PC-3 (cell line): ENCODE measurements around the gene FAM174B. TPM values are rescaled to one million over a fixed set of nuclear protein-coding genes. Genes with fewer than 3 reads are reported as not detected.

Experiments
- ATAC-seq: fragments of 200-7000 bp; cut with Tn5 transposase; 2 replicates; pipeline ENCODE4 v1.9.1; 2020; ENCODE audit warnings: mild to moderate bottlenecking, moderate library complexity
- BruUV-seq: library from RNA; stranded (reverse); fragments of 400-500 nt; replicated peaks from 2 replicates; lab custom pipeline; 2021; lab: Mats Ljungman, UMichigan
- CTCF ChIA-PET: fragments of 300-600 bp; sonication (Branson Sonifier 250); formaldehyde crosslinking; loops from one replicate; lab custom pipeline; 2022; ENCODE audit warnings: antibody characterized with exemption; lab: Charles Lee
- POLR2A ChIA-PET: fragments of 300-600 bp; sonication (Branson Sonifier 250); formaldehyde crosslinking; loops from one replicate; lab custom pipeline; 2022; ENCODE audit warnings: antibody characterized with exemption; ENCODE audit not compliant: unreplicated experiment; lab: Charles Lee
- DNase-seq: peaks from one replicate; pipeline ENCODE4 v3.0.0-alpha.2; 2015
- H2AFZ ChIP-seq: fragments of 300-600 bp; sonication (generic); 2 replicates; pipeline ENCODE4 v1.6.0; 2016; ENCODE audit warnings: antibody characterized with exemption, low read length
- H3F3A ChIP-seq: fragments of 300-600 bp; sonication (generic); one replicate; pipeline ENCODE4 v1.6.0; 2017; ENCODE audit warnings: antibody characterized with exemption, low read length, control low read depth, mild to moderate bottlenecking; ENCODE audit not compliant: unreplicated experiment
- H3K27ac ChIP-seq: fragments of 300-600 bp; sonication (generic); 2 replicates; pipeline ENCODE4 v1.5.1; 2016; ENCODE audit warnings: mild to moderate bottlenecking, low read length
- H3K27me3 ChIP-seq: fragments of 300-600 bp; sonication (generic); 2 replicates; pipeline ENCODE4 v1.6.1; 2016; ENCODE audit warnings: low read length, mixed read lengths
- H3K36me3 ChIP-seq: fragments of 300-600 bp; sonication (generic); 2 replicates; pipeline ENCODE4 v1.6.1; 2016; ENCODE audit warnings: low read depth, mixed run types, low read length, mixed read lengths
- H3K4me1 ChIP-seq: fragments of 300-600 bp; sonication (generic); 2 replicates; pipeline ENCODE4 v1.5.1; 2016; ENCODE audit warnings: low read length; ENCODE audit not compliant: insufficient read depth
- H3K4me2 ChIP-seq: fragments of 300-600 bp; sonication (generic); 2 replicates; pipeline ENCODE4 v1.6.0; 2016; ENCODE audit warnings: low read length
- H3K4me3 ChIP-seq: fragments of 300-600 bp; sonication (generic); 2 replicates; pipeline ENCODE4 v1.5.1; 2016; ENCODE audit warnings: mild to moderate bottlenecking, low read length, mixed read lengths
- H3K79me2 ChIP-seq: fragments of 300-600 bp; sonication (generic); 2 replicates; pipeline ENCODE4 v1.6.1; 2017; ENCODE audit warnings: low read length, mixed read lengths
- H3K9ac ChIP-seq: fragments of 300-600 bp; sonication (generic); 2 replicates; pipeline ENCODE4 v1.6.0; 2016; ENCODE audit warnings: mild to moderate bottlenecking, low read length
- H3K9me2 ChIP-seq: fragments of 300-600 bp; sonication (generic); replicated peaks from 2 replicates; pipeline ENCODE4 v1.6.1; 2016; ENCODE audit warnings: mixed run types, low read length, mixed read lengths
- H3K9me3 ChIP-seq: fragments of 300-600 bp; sonication (generic); 2 replicates; pipeline ENCODE4 v1.6.1; 2016; ENCODE audit warnings: low read length, mixed read lengths
- H4K20me1 ChIP-seq: fragments of 300-600 bp; sonication (generic); 2 replicates; pipeline ENCODE4 v1.6.1; 2016; ENCODE audit warnings: low read length, mixed read lengths
- EZH2 ChIP-seq: fragments of 300-600 bp; sonication (generic); IDR thresholded peaks from one replicate; pipeline ENCODE4 v1.6.1; 2017; ENCODE audit warnings: antibody characterized with exemption, mild to moderate bottlenecking, low read length; ENCODE audit not compliant: unreplicated experiment
- EZH2phosphoT487 ChIP-seq: fragments of 300-600 bp; sonication (generic); IDR thresholded peaks from 2 replicates; pipeline ENCODE4 v1.6.1; 2018; ENCODE audit warnings: mild to moderate bottlenecking, antibody characterized with exemption, low read length, borderline replicate concordance
- intact Hi-C: fragments of 100-400 bp; cut with micrococcal nuclease; formaldehyde crosslinking; loops from 2 replicates; pipeline ENCODE4 v1.9.0; 2023
- total RNA-seq: library from RNA; depleted of rRNA; stranded (reverse); fragments of >200 nt; gene quantifications from 2 replicates; pipeline ENCODE4 v1.2.3, GENCODE V29; 2014
- TF ChIP-seq, protein P1 (sequence below): fragments of 300-600 bp; sonication (generic); conservative IDR thresholded peaks from 2 replicates; pipeline ENCODE4 v1.5.1; 2017; ENCODE audit warnings: antibody characterized with exemption, low read depth, mild to moderate bottlenecking, low read length

Gene FAM174B
- total RNA-seq, 1 experiment from 2014 or later = 9.6 TPM

DNA sequence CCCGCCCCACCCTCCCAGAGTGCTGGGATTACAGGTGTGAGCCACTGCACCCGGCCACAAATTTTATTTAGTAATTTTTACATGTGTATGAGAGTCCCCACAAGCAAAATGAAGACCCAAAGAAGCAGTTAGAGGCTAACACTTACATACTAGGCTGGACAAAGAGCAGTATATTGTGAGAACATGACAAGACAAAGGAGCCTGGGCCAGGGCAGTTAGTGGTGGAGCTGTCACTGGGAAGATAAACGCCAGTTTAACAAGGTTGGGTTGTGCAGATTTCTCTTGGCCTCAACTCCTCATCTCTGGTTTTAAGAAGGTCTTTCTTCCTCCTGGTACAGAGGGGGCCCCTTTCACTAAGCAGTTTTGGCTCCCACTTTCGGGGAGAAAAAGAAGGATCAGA lies 19.9 kb upstream of the FAM174B start:
- Histone ChIP-seq H3K9ac (no peak overlapping the region), H3K4me1 (no peaks in the 10 kb centered on the region), H3K79me2 (no peaks in the 10 kb centered on the region), H3K9me3 (no peaks in the 10 kb centered on the region), H3K27me3 (no peaks in the 10 kb centered on the region), H3K4me3 (no peak overlapping the region), H2AFZ (no peak overlapping the region), H3K27ac (no peak overlapping the region), H3F3A (no peaks in the 10 kb centered on the region), H3K4me2 (no peak overlapping the region), H4K20me1 (no peaks in the 10 kb centered on the region), H3K36me3 (no peaks in the 10 kb centered on the region), H3K9me2 (no peaks in the 10 kb centered on the region)
- ATAC-seq (no peak), DNase-seq (no peak)
- ChIA-PET POLR2A (no interaction called here), CTCF (no interaction called here)
- TF ChIP-seq, protein P1, sequence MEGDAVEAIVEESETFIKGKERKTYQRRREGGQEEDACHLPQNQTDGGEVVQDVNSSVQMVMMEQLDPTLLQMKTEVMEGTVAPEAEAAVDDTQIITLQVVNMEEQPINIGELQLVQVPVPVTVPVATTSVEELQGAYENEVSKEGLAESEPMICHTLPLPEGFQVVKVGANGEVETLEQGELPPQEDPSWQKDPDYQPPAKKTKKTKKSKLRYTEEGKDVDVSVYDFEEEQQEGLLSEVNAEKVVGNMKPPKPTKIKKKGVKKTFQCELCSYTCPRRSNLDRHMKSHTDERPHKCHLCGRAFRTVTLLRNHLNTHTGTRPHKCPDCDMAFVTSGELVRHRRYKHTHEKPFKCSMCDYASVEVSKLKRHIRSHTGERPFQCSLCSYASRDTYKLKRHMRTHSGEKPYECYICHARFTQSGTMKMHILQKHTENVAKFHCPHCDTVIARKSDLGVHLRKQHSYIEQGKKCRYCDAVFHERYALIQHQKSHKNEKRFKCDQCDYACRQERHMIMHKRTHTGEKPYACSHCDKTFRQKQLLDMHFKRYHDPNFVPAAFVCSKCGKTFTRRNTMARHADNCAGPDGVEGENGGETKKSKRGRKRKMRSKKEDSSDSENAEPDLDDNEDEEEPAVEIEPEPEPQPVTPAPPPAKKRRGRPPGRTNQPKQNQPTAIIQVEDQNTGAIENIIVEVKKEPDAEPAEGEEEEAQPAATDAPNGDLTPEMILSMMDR = no peak
- TF ChIP-seq EZH2phosphoT487 (no peak), EZH2 (no peak)
- intact Hi-C loops = no loop called here
- BruUV-seq = no TSS peak

DNA sequence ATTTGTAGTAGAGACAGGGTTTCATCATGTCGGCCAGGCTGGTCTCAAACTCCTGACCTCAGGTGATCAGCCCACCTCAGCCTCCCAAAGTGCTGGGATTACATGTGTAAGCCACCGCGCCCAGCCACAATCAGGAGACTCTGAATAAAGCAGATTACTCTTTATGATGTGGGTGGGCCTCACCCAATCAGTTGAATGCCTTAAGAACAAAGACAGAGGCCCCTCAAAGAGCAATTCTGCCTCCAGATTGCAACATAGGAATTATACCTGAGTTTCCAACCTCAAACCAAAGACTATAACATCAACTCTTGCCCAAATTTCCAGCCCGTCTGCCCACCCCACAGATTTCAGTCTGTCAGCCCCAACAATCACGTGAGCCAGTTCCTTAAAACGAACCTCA lies 18.8 kb upstream of the FAM174B start:
- Histone ChIP-seq H3K27me3 (no peaks in the 10 kb centered on the region), H3F3A (no peaks in the 10 kb centered on the region), H3K79me2 (no peaks in the 10 kb centered on the region), H3K4me1 (no peaks in the 10 kb centered on the region), H3K36me3 (no peaks in the 10 kb centered on the region), H3K4me3 (no peak overlapping the region), H3K9ac (no peak overlapping the region), H3K9me3 (no peaks in the 10 kb centered on the region), H3K9me2 (no peaks in the 10 kb centered on the region), H3K27ac (no peak overlapping the region), H3K4me2 (no peak overlapping the region), H2AFZ (no peak overlapping the region), H4K20me1 (no peaks in the 10 kb centered on the region)
- intact Hi-C loops = no loop called here
- ChIA-PET CTCF (no interaction called here), POLR2A (no interaction called here)
- no peak for TF ChIP-seq EZH2
- no peak for TF ChIP-seq EZH2phosphoT487
- TF ChIP-seq, protein P1 = no peak
- no peak for ATAC-seq
- no peak for DNase-seq
- BruUV-seq = no TSS peak

DNA sequence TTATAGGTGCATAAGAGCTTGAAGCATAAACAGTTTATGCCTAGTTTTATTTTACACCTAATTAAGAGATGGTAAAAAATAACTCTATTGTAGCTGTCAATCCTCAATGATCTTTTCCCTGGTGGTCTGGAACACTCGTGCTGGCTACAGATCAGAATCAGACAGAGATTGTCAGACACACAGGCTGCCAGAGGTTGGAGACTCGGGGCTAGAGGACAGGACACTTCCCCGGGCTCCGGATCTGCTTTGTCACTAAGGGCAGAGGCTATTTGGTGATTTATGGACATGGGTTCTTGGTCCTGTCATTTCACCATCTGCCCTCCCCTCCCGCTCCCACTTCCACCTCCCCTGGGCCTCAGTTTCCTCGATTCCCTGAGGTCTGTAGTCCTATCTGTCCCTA lies 16.5 kb upstream of the FAM174B start:
- no peaks in the 10 kb centered on the region for H3F3A ChIP-seq
- H3K4me1 ChIP-seq = peaks cover 7% of the 10 kb centered on the region
- ChIA-PET CTCF (no interaction called here), POLR2A (no interaction called here)
- TF ChIP-seq, protein P1 = no peak
- TF ChIP-seq EZH2 = no peak
- TF ChIP-seq EZH2phosphoT487 = no peak
- DNase-seq (no peak), ATAC-seq (no peak)
- H3K9me3 ChIP-seq = no peaks in the 10 kb centered on the region
- BruUV-seq = no TSS peak
- intact Hi-C loops = no loop called here
- no peaks in the 10 kb centered on the region for H4K20me1 ChIP-seq
- H2AFZ ChIP-seq = no peak overlapping the region; the same call in 1 of the 2 replicates
- no peak overlapping the region for H3K9ac ChIP-seq
- H3K9me2 ChIP-seq = no peaks in the 10 kb centered on the region
- no peak overlapping the region for H3K27ac ChIP-seq
- H3K27me3 ChIP-seq = no peaks in the 10 kb centered on the region
- no peak overlapping the region for H3K4me3 ChIP-seq
- no peaks in the 10 kb centered on the region for H3K36me3 ChIP-seq
- H3K79me2 ChIP-seq = no peaks in the 10 kb centered on the region
- H3K4me2 ChIP-seq = no peak overlapping the region
